HepG2 (cell line): Measurements from ENCODE around the gene RSF1. TPM values are rescaled to one million over a fixed set of nuclear protein-coding genes. Genes with fewer than 3 reads are reported as not detected.

ENCODE experiments used
- ATAC-seq: fragments of 200-7000 bp; cut with Tn5 transposase; 3 replicates; pipeline ENCODE4 v1.9.1; 2020; ENCODE audit warnings: mild to moderate bottlenecking, moderate library complexity
- BruUV-seq: library from RNA; stranded (reverse); fragments of 400-500 nt; replicated peaks from 2 replicates; lab custom pipeline; 2021; lab: Mats Ljungman, UMichigan
- CTCF ChIA-PET: fragments of 300-600 bp; formaldehyde crosslinking; extraction: SDS; loops from one replicate; lab custom pipeline; 2021; ENCODE audit warnings: low total read pairs, inconsistent platforms, low intra/inter-chr PET ratio; lab: Yijun Ruan, JAX
- POLR2A ChIA-PET: fragments of 350-600 bp; sonication (Branson Sonifier 250); formaldehyde crosslinking; loops from one replicate; lab custom pipeline; 2020; ENCODE audit warnings: antibody characterized with exemption, inconsistent platforms; lab: Yijun Ruan, JAX
- DNase-seq: peaks from one replicate; pipeline ENCODE4 v3.0.0-alpha.2; 2015; ENCODE audit warnings: low spot score
- FAIRE-seq: peaks from 3 replicates; lab custom pipeline; 2011; peaks lifted over from hg19 to GRCh38; lab: Jason Lieb, UNC
- H2AFZ ChIP-seq: one replicate; pipeline ENCODE4 v1.6.1; 2011; ENCODE audit warnings: low read length, inconsistent platforms
- H3K27ac ChIP-seq: fragments of 300-600 bp; 3 replicates; pipeline ENCODE4 v1.8.0; 2011; ENCODE audit warnings: mixed run types, mild to moderate bottlenecking, mixed read lengths, low read length, inconsistent platforms; ENCODE audit not compliant: insufficient read depth; ENCODE audit errors: extremely low read length
- H3K27me3 ChIP-seq, 2 experiments: fragments of 200-600 bp in 1 of 2; 2 replicates in 1 of 2; 3 replicates in 1 of 2; pipeline versions ENCODE4 v1.6.0 to v1.8.0; 2011; ENCODE audit warnings: low read length in 2 of 2, mild to moderate bottlenecking in 2 of 2, moderate library complexity in 2 of 2, inconsistent platforms in 1 of 2; ENCODE audit not compliant: insufficient read depth in 2 of 2, control insufficient read depth in 1 of 2
- H3K36me3 ChIP-seq, 2 experiments: fragments of 200-600 bp in 1 of 2; replicated peaks in 1 of 2; 2 replicates in 1 of 2; 3 replicates in 1 of 2; pipeline versions ENCODE4 v1.5.1 to v1.8.0; 2011; ENCODE audit warnings: low read length in 2 of 2, inconsistent platforms in 1 of 2; ENCODE audit not compliant: insufficient read depth in 2 of 2, control insufficient read depth in 1 of 2
- H3K4me1 ChIP-seq: 2 replicates; pipeline ENCODE4 v1.5.1; 2012; ENCODE audit warnings: low read length, inconsistent platforms; ENCODE audit not compliant: insufficient read depth
- H3K4me2 ChIP-seq: 2 replicates; pipeline ENCODE4 v1.6.0; 2011; ENCODE audit warnings: low read depth, low read length, inconsistent platforms
- H3K4me3 ChIP-seq, 3 experiments: fragments of 200-600 bp in 1 of 3; sonication (generic), shearing (Covaris generic) in 1 of 3; replicated peaks in 1 of 3; 2 replicates each; pipeline ENCODE4 v1.5.1; 2011 to 2016; ENCODE audit warnings: low read length in 3 of 3, inconsistent platforms in 2 of 3, low read depth in 2 of 3, mild to moderate bottlenecking in 2 of 3, control low read depth in 1 of 3, mixed read lengths in 1 of 3; ENCODE audit not compliant: insufficient read depth in 1 of 3
- H3K79me2 ChIP-seq: one replicate; pipeline ENCODE4 v1.6.1; 2011; ENCODE audit warnings: low read length, inconsistent platforms; ENCODE audit not compliant: insufficient read depth
- H3K9ac ChIP-seq: 2 replicates; pipeline ENCODE4 v1.6.0; 2011; ENCODE audit warnings: mild to moderate bottlenecking, low read depth, low read length, inconsistent platforms; ENCODE audit not compliant: insufficient read depth
- H3K9me3 ChIP-seq: 2 replicates; pipeline ENCODE4 v1.5.1; 2012; ENCODE audit warnings: mild to moderate bottlenecking, low read length
- H4K20me1 ChIP-seq: 2 replicates; pipeline ENCODE4 v1.6.0; 2011; ENCODE audit warnings: inconsistent platforms, mild to moderate bottlenecking, low read length, moderate library complexity; ENCODE audit not compliant: insufficient read depth
- CEBPB ChIP-seq: IDR thresholded peaks from 2 replicates; pipeline ENCODE4 v1.6.1; 2011; ENCODE audit warnings: low read depth, low read length, improper control_type of control experiment, borderline replicate concordance
- CTCF ChIP-seq: sonication (generic); formaldehyde crosslinking; IDR thresholded peaks from 2 replicates; pipeline ENCODE4 v1.5.0; 2020; ENCODE audit warnings: mild to moderate bottlenecking, missing genetic modification reagents, moderate library complexity
- HOXD1 ChIP-seq: sonication (generic); formaldehyde crosslinking; IDR thresholded peaks from 2 replicates; pipeline ENCODE4 v1.5.0; 2020; ENCODE audit warnings: missing genetic modification reagents
- MAFK ChIP-seq, 2 experiments: IDR thresholded peaks in 1 of 2; conservative IDR thresholded peaks in 1 of 2; 2 replicates each; pipeline ENCODE4 v1.6.1; 2011; ENCODE audit warnings: improper control_type of control experiment in 2 of 2, low read length in 2 of 2
- NPAS2 ChIP-seq: sonication (generic); formaldehyde crosslinking; IDR thresholded peaks from 2 replicates; pipeline ENCODE4 v1.8.0; 2022; ENCODE audit warnings: mild to moderate bottlenecking, missing genetic modification reagents, borderline replicate concordance
- NR3C1 ChIP-seq: sonication (generic); formaldehyde crosslinking; IDR thresholded peaks from 2 replicates; pipeline ENCODE4 v1.4.0; 2020; ENCODE audit warnings: missing genetic modification reagents
- REXO4 ChIP-seq: sonication (generic); formaldehyde crosslinking; IDR thresholded peaks from 2 replicates; pipeline ENCODE4 v1.8.0; 2022; ENCODE audit warnings: missing genetic modification reagents, mild to moderate bottlenecking, borderline replicate concordance
- SIX1 ChIP-seq: sonication (generic); formaldehyde crosslinking; IDR thresholded peaks from 2 replicates; pipeline ENCODE4 v1.4.0; 2020; ENCODE audit warnings: missing genetic modification reagents, borderline replicate concordance
- SMC3 ChIP-seq: IDR thresholded peaks from 2 replicates; pipeline ENCODE4 v1.6.1; 2011; ENCODE audit warnings: low read length, improper control_type of control experiment
- SP140L ChIP-seq: sonication (generic); formaldehyde crosslinking; IDR thresholded peaks from 2 replicates; pipeline ENCODE4 v1.4.0; 2020; ENCODE audit warnings: missing genetic modification reagents, borderline replicate concordance
- ZBTB42 ChIP-seq: sonication (generic); formaldehyde crosslinking; IDR thresholded peaks from 2 replicates; pipeline ENCODE4 v1.5.0; 2020; ENCODE audit warnings: mild to moderate bottlenecking, missing genetic modification reagents
- ZFP91 ChIP-seq: sonication (generic); formaldehyde crosslinking; IDR thresholded peaks from 2 replicates; pipeline ENCODE4 v1.9.0; 2022; ENCODE audit warnings: missing genetic modification reagents, mild to moderate bottlenecking, borderline replicate concordance
- WGBS: methylation state at CpG from one replicate; pipeline ENCODE4 v1.1.6; 2017; ENCODE audit warnings: low lambda C conversion rate; 5-methylcytosine and 5-hydroxymethylcytosine counted together
- in situ Hi-C: cut with HindIII; loops from 2 replicates; pipeline ENCODE4 v1.10.0; 2017; ENCODE audit warnings: low pct_unique_long_range_greater_than_20kb; ENCODE audit not compliant: extremely low pct_ligation_motif_present
- intact Hi-C: fragments of 100-400 bp; cut with micrococcal nuclease; formaldehyde crosslinking; loops from one replicate; pipeline ENCODE4 v1.10.0; 2022; ENCODE audit not compliant: unreplicated experiment
- polyA plus RNA-seq, 8 experiments: library from polyadenylated mRNA; depleted of rRNA in 3 of 8; stranded (reverse) in 7 of 8; unstranded in 1 of 8; fragments of >200 nt; fragmentation: Illumina TruSeq in 4 of 8; extraction: Trizol in 4 of 8; gene quantifications; 2 replicates each; pipeline versions ENCODE4 v1.2.1 to v1.2.3, GENCODE V29; 2011 to 2016; ENCODE audit warnings: low read depth in 4 of 8, missing spikeins in 1 of 8, mixed read lengths in 1 of 8; ENCODE audit not compliant: insufficient read depth in 1 of 8
- total RNA-seq, 5 experiments: library from RNA; depleted of rRNA; stranded (reverse); fragments of >200 nt; fragmentation: Illumina TruSeq; extraction: Trizol; gene quantifications; 2 replicates each; pipeline ENCODE4 v1.2.3, GENCODE V29; 2016; ENCODE audit warnings: low read depth in 1 of 5
- TF ChIP-seq, protein P1 (sequence below): sonication (generic); formaldehyde crosslinking; IDR thresholded peaks from 2 replicates; pipeline ENCODE4 v1.5.1; 2020; ENCODE audit warnings: missing genetic modification reagents, mild to moderate bottlenecking, borderline replicate concordance

Gene RSF1
- total and polyA plus RNA-seq, 2 of the 13 experiments (the other 11 are each of a cell fraction or from before 2014, with no cell fraction given), result 15.5 to 33.1 TPM

DNA sequence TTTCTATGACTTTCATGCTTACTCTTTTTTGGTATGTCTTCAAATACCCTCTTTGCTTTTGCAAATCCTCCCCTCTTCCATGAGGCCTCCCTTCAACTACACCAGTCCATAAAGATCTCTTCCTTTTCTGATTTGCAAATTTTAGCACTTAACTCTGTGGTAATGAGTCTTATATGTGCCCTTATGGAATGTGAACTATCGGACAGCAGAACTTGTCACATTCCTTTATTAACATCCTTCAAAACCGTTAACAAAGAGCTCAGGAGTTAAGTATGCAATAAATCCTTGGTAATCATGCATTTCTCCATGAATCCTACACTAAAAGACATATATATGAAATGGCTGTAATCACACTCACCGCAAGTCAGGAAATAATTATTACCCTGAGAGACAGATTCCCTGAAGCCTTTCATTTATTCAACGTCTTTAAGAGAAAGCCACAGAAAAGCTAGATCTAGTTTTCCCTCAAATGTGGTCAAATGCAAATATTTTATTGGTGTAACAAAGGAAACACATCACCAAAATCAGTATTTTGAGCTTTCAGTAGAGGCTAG is 190.3 kb downstream of the RSF1 start:
- BruUV-seq, result no TSS peak
- H3K4me1 ChIP-seq, result peaks cover 50% of the 10 kb centered on the region
- no peak overlapping the region for H2AFZ ChIP-seq
- intact Hi-C loops (no loop called here), in situ Hi-C loops (no loop called here)
- no peaks in the 10 kb centered on the region for H4K20me1 ChIP-seq
- H3K9me3 ChIP-seq, result no peaks in the 10 kb centered on the region
- H3K4me3 ChIP-seq, result peak overlapping the region in 1 of 3 experiments; percentile 3; a peak in 1 of 6 replicates
- peak overlapping the region; percentile 66 for H3K4me2 ChIP-seq
- CTCF ChIA-PET, result no interaction called here
- H3K9ac ChIP-seq, result peak overlapping the region; percentile 47; the same call in 1 of the 2 replicates
- H3K79me2 ChIP-seq, result peaks cover 57% of the 10 kb centered on the region
- no peak for TF ChIP-seq HOXD1 (CRISPR knock-in tag)
- ATAC-seq (no peak), DNase-seq (no peak), FAIRE-seq (no peak)
- H3K36me3 ChIP-seq, result peaks cover 3 to 26% of the 10 kb centered on the region in 2 experiments; a peak in 4 of 5 replicates
- 95% methylated on average over 4 of the region's 4 CpGs for WGBS
- no peaks in the 10 kb centered on the region for H3K27me3 ChIP-seq
- POLR2A ChIA-PET, result no interaction called here
- H3K27ac ChIP-seq, result peak overlapping the region; percentile 58

GRCh38 chr11:77619576-77620198 is 200.8 kb downstream of the RSF1 start:
- Histone ChIP-seq H3K36me3 (peaks cover 15 to 70% of the 10 kb centered on the region in 2 experiments), H3K9me3 (no peaks in the 10 kb centered on the region), H4K20me1 (no peaks in the 10 kb centered on the region), H3K4me1 (no peaks in the 10 kb centered on the region), H3K9ac (no peak overlapping the region), H2AFZ (no peak overlapping the region), H3K4me2 (no peak overlapping the region), H3K79me2 (no peaks in the 10 kb centered on the region), H3K27me3 (no peaks in the 10 kb centered on the region), H3K27ac (no peak overlapping the region), H3K4me3 (no peak overlapping the region)
- intact Hi-C loops, result loop anchor here (5.0 kb wide), 1 partner anchor 422 kb away; no protein-coding TSS in a partner anchor
- FAIRE-seq (no peak), DNase-seq (peak; percentile 50), ATAC-seq (no peak)
- WGBS, result 96% methylated on average over 3 of the region's 3 CpGs
- in situ Hi-C loops, result no loop called here
- CTCF ChIA-PET, result interaction anchor here (1.2 to 1.3 kb wide), 2 partner anchors 71 to 428 kb away, joined by 4 to 6 read pairs; no protein-coding TSS in a partner anchor
- no TSS peak for BruUV-seq
- POLR2A ChIA-PET, result no interaction called here
- TF ChIP-seq, protein P1, sequence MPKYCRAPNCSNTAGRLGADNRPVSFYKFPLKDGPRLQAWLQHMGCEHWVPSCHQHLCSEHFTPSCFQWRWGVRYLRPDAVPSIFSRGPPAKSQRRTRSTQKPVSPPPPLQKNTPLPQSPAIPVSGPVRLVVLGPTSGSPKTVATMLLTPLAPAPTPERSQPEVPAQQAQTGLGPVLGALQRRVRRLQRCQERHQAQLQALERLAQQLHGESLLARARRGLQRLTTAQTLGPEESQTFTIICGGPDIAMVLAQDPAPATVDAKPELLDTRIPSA, result no peak
- TF ChIP-seq CTCF (CRISPR knock-in tag) (peak; percentile 73), CEBPB (no peak), SP140L (CRISPR knock-in tag) (no peak), NR3C1 (CRISPR knock-in tag) (no peak), NPAS2 (CRISPR knock-in tag) (no peak), MAFK (conservative IDR thresholded peaks at IDR 0.05 in 1 of 2, IDR thresholded peaks at IDR 0.05 in 1 of 2; ENCODE audit: low read length in 2 of 2) (no peak), SMC3 (peak; percentile 41; the same call in 1 of the 2 replicates), ZFP91 (CRISPR knock-in tag) (no peak), REXO4 (CRISPR knock-in tag) (no peak), SIX1 (CRISPR knock-in tag) (no peak), ZBTB42 (CRISPR knock-in tag) (no peak)
